Measurements from ENCODE around the gene KLHDC7B. TPM values are rescaled to one million over a fixed set of nuclear protein-coding genes. Genes with fewer than 3 reads are reported as not detected.
"Not testable (repeated sequence)": the region's sequence is repeated elsewhere in the genome, so short reads cannot be mapped to it uniquely, and the experiment has no call there.

The KLHDC7B gene
- polyA plus RNA-seq, 1 experiment = 0.04 TPM

DNA sequence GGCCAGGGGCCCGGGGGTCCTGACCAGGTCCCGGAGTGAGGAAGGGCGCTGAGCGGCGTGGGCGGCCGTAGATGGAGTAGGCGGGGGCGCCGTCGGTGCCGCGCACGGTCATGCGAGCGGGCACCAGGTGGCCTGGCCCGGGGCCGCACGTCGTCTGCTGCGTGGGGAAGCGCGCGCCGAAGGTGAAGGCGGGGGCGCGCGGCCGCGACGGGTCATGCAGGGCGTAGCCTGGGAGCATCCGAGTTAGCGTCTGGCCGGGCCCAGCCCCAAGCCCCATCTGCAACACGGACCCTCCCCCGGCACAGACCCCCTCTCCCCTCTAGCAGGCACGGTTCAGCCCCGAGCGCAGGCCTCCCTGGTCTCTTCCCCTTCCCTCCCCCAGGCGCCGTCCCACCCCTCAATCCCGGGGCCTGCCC, 14.1 kb upstream of the KLHDC7B start:
- no peak for DNase-seq (ENCODE audit: low read depth, low spot score)
- TF ChIP-seq, protein P1, sequence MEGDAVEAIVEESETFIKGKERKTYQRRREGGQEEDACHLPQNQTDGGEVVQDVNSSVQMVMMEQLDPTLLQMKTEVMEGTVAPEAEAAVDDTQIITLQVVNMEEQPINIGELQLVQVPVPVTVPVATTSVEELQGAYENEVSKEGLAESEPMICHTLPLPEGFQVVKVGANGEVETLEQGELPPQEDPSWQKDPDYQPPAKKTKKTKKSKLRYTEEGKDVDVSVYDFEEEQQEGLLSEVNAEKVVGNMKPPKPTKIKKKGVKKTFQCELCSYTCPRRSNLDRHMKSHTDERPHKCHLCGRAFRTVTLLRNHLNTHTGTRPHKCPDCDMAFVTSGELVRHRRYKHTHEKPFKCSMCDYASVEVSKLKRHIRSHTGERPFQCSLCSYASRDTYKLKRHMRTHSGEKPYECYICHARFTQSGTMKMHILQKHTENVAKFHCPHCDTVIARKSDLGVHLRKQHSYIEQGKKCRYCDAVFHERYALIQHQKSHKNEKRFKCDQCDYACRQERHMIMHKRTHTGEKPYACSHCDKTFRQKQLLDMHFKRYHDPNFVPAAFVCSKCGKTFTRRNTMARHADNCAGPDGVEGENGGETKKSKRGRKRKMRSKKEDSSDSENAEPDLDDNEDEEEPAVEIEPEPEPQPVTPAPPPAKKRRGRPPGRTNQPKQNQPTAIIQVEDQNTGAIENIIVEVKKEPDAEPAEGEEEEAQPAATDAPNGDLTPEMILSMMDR (IDR thresholded peaks at IDR 0.05; ENCODE audit: low read depth, low read length) = no peak
- Histone ChIP-seq H3K4me3 (ENCODE audit: low read depth, low read length) (peak overlapping the region; percentile 53), H3K9me3 (ENCODE audit: control insufficient read depth, insufficient read depth, low read length) (peaks cover 11% of the 10 kb centered on the region; the same call in 1 of the 2 replicates), H3K27me3 (ENCODE audit: control insufficient read depth, insufficient read depth, low read length) (peaks cover 5% of the 10 kb centered on the region), H3K27ac (ENCODE audit: low read depth, low read length) (no peak overlapping the region)
- POLR2A ChIA-PET = interaction anchor here (0.7 to 1.2 kb wide), 2 partner anchors 10 to 46 kb away, joined by 3 read pairs; no protein-coding TSS in a partner anchor
- CTCF ChIA-PET = no interaction called here

DNA sequence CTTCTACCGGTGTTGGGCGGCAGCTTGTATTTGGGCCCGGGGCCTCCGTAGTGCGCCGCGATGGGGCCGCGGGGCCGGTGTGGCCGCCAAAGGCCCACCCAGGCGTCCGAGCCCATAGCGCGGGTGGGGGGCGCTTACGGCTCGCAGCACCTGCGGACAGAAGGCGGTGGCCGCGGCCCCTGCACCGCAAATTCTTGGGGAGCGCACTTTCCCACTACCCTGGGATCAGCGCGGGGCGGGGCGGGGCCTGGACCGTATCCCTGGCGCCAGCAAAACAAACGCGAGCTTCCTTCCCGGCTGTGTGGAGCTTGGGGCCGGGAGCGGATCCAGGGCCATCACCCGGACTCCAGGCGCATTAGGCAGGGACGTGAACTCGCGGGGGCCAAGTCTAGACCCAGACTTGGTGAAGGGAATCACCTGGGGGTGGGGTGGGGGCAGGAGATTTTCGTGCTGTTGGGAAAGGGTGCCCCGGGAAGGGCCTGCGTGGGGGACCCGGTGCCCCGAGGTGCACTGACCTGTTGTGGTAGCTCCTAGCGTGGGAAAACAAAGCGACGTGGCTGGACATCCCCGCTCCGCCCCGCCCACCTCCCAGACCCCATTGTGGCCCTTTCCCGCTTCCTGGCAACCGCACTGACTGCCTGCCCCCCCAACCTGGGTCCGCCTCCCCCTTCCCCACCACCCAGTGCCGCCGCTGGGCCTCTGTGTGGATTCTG, 13.6 kb upstream of the KLHDC7B start:
- no peak for DNase-seq (ENCODE audit: low read depth, low spot score)
- Histone ChIP-seq H3K4me3 (ENCODE audit: low read depth, low read length) (peak overlapping the region; percentile 53), H3K27me3 (ENCODE audit: control insufficient read depth, insufficient read depth, low read length) (peaks cover 5% of the 10 kb centered on the region), H3K27ac (ENCODE audit: low read depth, low read length) (no peak overlapping the region), H3K9me3 (ENCODE audit: control insufficient read depth, insufficient read depth, low read length) (peaks cover 11% of the 10 kb centered on the region; the same call in 1 of the 2 replicates)
- ChIA-PET CTCF (no interaction called here), POLR2A (interaction anchor here (0.6 to 1.3 kb wide), 4 partner anchors 10 to 88 kb away, joined by 3 read pairs; partner anchors contain the start of gene NCAPH2)
- TF ChIP-seq, protein P1 (IDR thresholded peaks at IDR 0.05; ENCODE audit: low read depth, low read length) = no peak

DNA sequence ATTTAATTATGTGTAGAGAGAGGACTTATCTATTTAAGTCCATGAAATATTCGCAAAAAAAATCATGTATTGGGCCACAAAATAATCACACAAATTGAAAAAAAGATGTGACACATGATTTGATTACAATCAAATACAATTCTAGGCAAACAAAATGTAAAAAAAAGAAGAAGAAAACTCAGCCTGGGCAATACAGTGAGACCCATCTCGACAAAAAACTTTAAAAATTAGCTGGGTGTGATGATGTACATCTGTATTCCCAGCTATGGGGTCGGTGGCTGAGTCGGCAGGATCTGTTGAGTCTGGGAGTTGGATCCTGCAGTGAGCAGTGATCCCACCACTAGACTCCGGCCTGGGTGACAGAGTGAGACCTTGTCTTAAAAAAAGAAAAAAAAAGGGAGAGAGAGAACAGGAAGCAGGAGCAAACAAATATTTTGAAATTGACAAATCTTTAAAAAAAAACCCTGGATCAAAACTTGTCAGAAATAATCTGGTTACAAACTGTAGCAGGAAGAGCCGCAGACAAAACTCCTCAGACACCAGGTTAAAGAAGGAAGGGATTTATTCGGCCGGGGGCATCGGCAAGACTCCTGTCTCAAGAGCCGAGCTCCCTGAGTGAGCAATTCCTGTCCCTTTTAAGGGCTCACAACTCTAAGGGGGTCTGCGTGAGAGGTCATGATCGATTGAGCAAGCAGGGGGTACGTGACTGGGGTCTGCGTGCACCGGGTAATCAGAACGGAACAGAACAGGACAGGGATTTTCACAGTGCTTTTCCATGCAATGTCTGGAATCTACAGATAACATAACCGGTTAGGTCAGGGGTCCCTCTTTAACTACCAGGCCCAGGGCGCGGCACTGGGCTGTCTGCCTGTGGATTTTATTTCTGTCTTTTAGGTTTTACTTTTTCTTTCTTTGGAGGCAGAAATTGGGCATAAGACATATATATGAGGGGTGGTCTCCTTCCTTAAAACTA, 12.6 kb upstream of the KLHDC7B start:
- Histone ChIP-seq H3K4me3 (ENCODE audit: low read depth, low read length) (no peak overlapping the region), H3K9me3 (ENCODE audit: control insufficient read depth, insufficient read depth, low read length) (peaks cover 11% of the 10 kb centered on the region; the same call in 1 of the 2 replicates), H3K27me3 (ENCODE audit: control insufficient read depth, insufficient read depth, low read length) (peaks cover 5% of the 10 kb centered on the region), H3K27ac (ENCODE audit: low read depth, low read length) (no peak overlapping the region)
- TF ChIP-seq, protein P1 (IDR thresholded peaks at IDR 0.05; ENCODE audit: low read depth, low read length) = no peak
- POLR2A ChIA-PET = interaction anchor here (1.3 kb wide), 1 partner anchor 25 kb away, joined by 3 read pairs; the partner anchor contains the start of gene NCAPH2
- CTCF ChIA-PET = no interaction called here
- DNase-seq (ENCODE audit: low read depth, low spot score) = no peak

DNA sequence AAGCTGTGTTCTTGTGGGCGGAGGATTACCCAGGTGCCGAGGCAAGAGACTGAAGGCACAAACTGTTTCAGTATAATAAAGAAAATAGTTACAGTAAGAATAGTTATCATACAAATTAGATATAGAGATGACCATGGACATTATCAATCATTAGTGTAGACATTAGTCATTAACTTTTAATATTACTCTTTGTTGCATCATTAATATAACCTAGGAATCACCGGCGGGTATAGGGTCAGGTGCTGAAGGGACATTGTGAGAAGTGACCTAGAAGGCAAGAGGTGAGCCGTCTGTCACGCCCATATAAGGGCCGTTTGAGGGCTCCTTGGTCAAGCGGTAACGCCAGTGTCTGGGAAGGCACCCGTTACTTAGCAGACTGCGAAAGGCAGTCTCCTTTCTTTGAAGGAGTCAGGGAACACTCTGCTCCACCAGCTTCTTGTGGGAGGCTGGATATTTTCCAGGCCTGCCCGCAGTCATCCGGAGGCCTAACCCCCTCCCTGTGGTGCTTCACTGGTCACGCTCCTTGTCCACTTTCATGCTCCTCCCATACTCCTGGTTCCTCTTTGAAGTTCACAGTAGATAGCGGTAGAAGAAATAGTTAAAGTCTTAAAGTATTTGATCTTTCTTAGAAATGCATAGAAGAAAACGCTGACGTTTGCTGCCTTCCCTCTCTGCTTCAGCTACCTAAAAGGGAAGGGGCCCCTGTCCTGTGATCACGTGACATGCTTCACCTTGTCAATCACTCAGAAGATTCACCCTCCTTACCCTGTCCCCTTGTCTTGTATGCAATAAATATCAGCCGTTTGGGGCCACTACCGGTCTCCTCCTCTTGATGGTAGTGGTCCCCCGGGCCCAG, 11.6 kb upstream of the KLHDC7B start:
- not testable (repeated sequence) for DNase-seq (ENCODE audit: low read depth, low spot score)

More for the DNA sequence above, 11.6 kb upstream of the KLHDC7B start:
- CTCF ChIA-PET; H3K27me3 ChIP-seq (ENCODE audit: control insufficient read depth, insufficient read depth, low read length); H3K27ac ChIP-seq (ENCODE audit: low read depth, low read length); POLR2A ChIA-PET; H3K4me3 ChIP-seq (ENCODE audit: low read depth, low read length): not testable (repeated sequence)
- peaks cover 11% of the 10 kb centered on the region; the same call in 1 of the 2 replicates for H3K9me3 ChIP-seq (ENCODE audit: control insufficient read depth, insufficient read depth, low read length)

All from AG04450 (cell line).